ENCODE measurements around the gene GFRA4. TPM values are rescaled to one million over a fixed set of nuclear protein-coding genes. Genes with fewer than 3 reads are reported as not detected.

The GFRA4 gene
- total RNA-seq, 1 donor from 2014 or later, result not detected

GRCh38 chr20:3630429-3630828 is 32.8 kb downstream of the GFRA4 start:
- Mint-ChIP-seq H3K27me3 (ENCODE audit: unreplicated experiment) (peaks cover 3% of the 10 kb centered on the region), H3K36me3 (ENCODE audit: low read depth, unreplicated experiment) (peaks cover 3% of the 10 kb centered on the region), H3K27ac (ENCODE audit: unreplicated experiment) (no peak overlapping the region), H3K4me1 (ENCODE audit: unreplicated experiment) (peaks cover 12% of the 10 kb centered on the region), H3K4me3 (ENCODE audit: unreplicated experiment) (no peak overlapping the region), H3K9me3 (ENCODE audit: unreplicated experiment) (no peaks in the 10 kb centered on the region)
- TF ChIP-seq, protein P1, sequence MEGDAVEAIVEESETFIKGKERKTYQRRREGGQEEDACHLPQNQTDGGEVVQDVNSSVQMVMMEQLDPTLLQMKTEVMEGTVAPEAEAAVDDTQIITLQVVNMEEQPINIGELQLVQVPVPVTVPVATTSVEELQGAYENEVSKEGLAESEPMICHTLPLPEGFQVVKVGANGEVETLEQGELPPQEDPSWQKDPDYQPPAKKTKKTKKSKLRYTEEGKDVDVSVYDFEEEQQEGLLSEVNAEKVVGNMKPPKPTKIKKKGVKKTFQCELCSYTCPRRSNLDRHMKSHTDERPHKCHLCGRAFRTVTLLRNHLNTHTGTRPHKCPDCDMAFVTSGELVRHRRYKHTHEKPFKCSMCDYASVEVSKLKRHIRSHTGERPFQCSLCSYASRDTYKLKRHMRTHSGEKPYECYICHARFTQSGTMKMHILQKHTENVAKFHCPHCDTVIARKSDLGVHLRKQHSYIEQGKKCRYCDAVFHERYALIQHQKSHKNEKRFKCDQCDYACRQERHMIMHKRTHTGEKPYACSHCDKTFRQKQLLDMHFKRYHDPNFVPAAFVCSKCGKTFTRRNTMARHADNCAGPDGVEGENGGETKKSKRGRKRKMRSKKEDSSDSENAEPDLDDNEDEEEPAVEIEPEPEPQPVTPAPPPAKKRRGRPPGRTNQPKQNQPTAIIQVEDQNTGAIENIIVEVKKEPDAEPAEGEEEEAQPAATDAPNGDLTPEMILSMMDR (IDR thresholded peaks at IDR 0.05; ENCODE audit: unreplicated experiment), result no peak
- DNase-seq (ENCODE audit: low spot score), result no peak

DNA sequence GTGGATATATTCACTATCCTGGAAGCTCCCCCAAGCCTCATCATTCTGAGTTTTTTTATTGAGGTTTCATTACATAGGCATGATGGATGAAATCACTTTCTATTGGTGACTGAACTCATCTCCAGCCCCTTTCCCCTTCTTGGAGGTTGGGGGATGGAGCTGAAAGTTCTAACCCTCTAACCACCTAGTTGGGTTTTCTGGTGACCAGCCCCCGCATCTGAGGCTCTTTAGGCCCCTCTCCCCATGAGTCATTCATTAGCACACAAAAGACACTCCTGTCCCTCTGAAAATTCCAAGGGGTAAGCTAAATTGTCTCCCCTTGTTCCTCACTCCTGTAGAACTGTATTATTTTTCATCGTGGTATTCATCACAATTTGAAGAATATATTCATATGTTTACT is 33.3 kb downstream of the GFRA4 start:
- Mint-ChIP-seq H3K4me1 (ENCODE audit: unreplicated experiment) (peaks cover 12% of the 10 kb centered on the region), H3K27me3 (ENCODE audit: unreplicated experiment) (peaks cover 3% of the 10 kb centered on the region), H3K9me3 (ENCODE audit: unreplicated experiment) (no peaks in the 10 kb centered on the region), H3K4me3 (ENCODE audit: unreplicated experiment) (no peak overlapping the region), H3K36me3 (ENCODE audit: low read depth, unreplicated experiment) (peaks cover 3% of the 10 kb centered on the region), H3K27ac (ENCODE audit: unreplicated experiment) (no peak overlapping the region)
- TF ChIP-seq, protein P1 (IDR thresholded peaks at IDR 0.05; ENCODE audit: unreplicated experiment), result no peak
- no peak for DNase-seq (ENCODE audit: low spot score)

- TF ChIP-seq, protein P1 (IDR thresholded peaks at IDR 0.05; ENCODE audit: unreplicated experiment), result no peak
- Mint-ChIP-seq H3K9me3 (ENCODE audit: unreplicated experiment) (no peaks in the 10 kb centered on the region), H3K4me1 (ENCODE audit: unreplicated experiment) (peaks cover 9% of the 10 kb centered on the region), H3K36me3 (ENCODE audit: low read depth, unreplicated experiment) (peaks cover 3% of the 10 kb centered on the region), H3K27ac (ENCODE audit: unreplicated experiment) (no peak overlapping the region), H3K4me3 (ENCODE audit: unreplicated experiment) (no peak overlapping the region), H3K27me3 (ENCODE audit: unreplicated experiment) (peaks cover 3% of the 10 kb centered on the region)
- no peak for DNase-seq (ENCODE audit: low spot score)
Measured at GRCh38 chr20:3628502-3629314, 34.5 kb downstream of the GFRA4 start.

DNA sequence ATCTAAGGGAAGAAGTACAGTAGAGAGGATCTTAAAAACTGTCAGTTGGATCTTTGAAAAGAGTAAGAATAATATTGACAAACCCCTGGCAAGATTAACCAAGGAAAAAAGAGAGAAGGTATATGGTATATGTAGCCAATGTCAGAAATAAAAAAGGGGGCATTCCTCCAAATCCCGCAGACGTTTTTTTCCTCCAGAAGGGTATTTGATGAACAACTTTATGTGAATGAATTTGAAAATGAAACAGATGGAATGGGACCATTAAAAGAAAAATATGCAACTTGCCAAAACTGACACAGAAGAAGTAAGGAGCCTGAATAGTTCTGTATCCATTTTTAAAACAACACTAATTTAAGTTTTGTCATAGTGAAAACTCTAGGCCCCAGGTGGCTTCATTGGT is 35.7 kb downstream of the GFRA4 start:
- Mint-ChIP-seq H3K36me3 (ENCODE audit: low read depth, unreplicated experiment) (peaks cover 3% of the 10 kb centered on the region), H3K4me1 (ENCODE audit: unreplicated experiment) (peaks cover 20% of the 10 kb centered on the region), H3K4me3 (ENCODE audit: unreplicated experiment) (no peak overlapping the region), H3K27me3 (ENCODE audit: unreplicated experiment) (peaks cover under 1% of the 10 kb centered on the region), H3K27ac (ENCODE audit: unreplicated experiment) (no peak overlapping the region), H3K9me3 (ENCODE audit: unreplicated experiment) (no peaks in the 10 kb centered on the region)
- TF ChIP-seq, protein P1 (IDR thresholded peaks at IDR 0.05; ENCODE audit: unreplicated experiment), result no peak
- no peak for DNase-seq (ENCODE audit: low spot score)

GRCh38 chr20:3622406-3622805 is 40.8 kb downstream of the GFRA4 start:
- TF ChIP-seq, protein P1 (IDR thresholded peaks at IDR 0.05; ENCODE audit: unreplicated experiment), result no peak
- Mint-ChIP-seq H3K4me3 (ENCODE audit: unreplicated experiment) (no peak overlapping the region), H3K36me3 (ENCODE audit: low read depth, unreplicated experiment) (no peaks in the 10 kb centered on the region), H3K4me1 (ENCODE audit: unreplicated experiment) (peaks cover 17% of the 10 kb centered on the region), H3K27me3 (ENCODE audit: unreplicated experiment) (no peaks in the 10 kb centered on the region), H3K9me3 (ENCODE audit: unreplicated experiment) (no peaks in the 10 kb centered on the region), H3K27ac (ENCODE audit: unreplicated experiment) (no peak overlapping the region)
- no peak for DNase-seq (ENCODE audit: low spot score)
